ENCODE results near the gene HOXB5.

Gene HOXB5

DNA sequence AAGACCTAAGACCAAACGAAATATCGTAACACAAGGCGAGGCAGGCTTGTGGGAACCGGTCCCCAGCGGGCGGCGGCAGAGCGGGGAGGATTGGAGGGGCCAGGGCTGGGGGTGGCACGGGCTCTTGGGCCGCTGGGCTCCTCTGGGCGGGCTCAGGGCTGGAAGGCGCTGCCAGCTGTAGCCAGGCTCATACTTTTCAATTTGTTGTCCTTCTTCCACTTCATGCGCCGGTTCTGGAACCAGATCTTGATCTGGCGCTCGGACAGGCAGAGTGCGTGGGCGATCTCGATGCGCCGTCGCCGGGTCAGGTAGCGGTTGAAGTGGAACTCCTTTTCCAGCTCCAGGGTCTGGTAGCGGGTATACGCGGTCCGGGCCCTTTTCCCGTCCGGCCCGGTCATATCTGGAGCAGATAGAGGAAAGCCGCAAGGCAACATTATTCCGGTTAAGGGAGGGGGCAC, 1.5 kb downstream of the HOXB5 start:
- no peak overlapping the region for H3K4me3 ChIP-seq (ENCODE audit: low read depth, low read length, poor library complexity, severe bottlenecking)
- H3K4me1 ChIP-seq (ENCODE audit: insufficient read depth, low read length, severe bottlenecking) = no peaks in the 10 kb centered on the region
- H3F3A ChIP-seq (ENCODE audit: insufficient read depth, low read length) = no peaks in the 10 kb centered on the region

GRCh38 chr17:48591255-48592056, 2.1 kb downstream of the HOXB5 start:
- H3K79me2 ChIP-seq (ENCODE audit: insufficient read depth, low read length) = no peaks in the 10 kb centered on the region

More for the DNA sequence above, 1.5 kb downstream of the HOXB5 start:
- Histone ChIP-seq H3K27ac (ENCODE audit: low read depth, low read length, poor library complexity, severe bottlenecking) (no peak overlapping the region), H3K9me2 (ENCODE audit: low read depth, low read length) (no peaks in the 10 kb centered on the region), H3K36me3 (ENCODE audit: insufficient read depth, low read length) (no peaks in the 10 kb centered on the region), H3K4me2 (ENCODE audit: low read length) (no peak overlapping the region), H3K27me3 (ENCODE audit: insufficient read depth, low read length) (no peaks in the 10 kb centered on the region), H2AFZ (ENCODE audit: low read length) (no peak overlapping the region), H4K20me1 (ENCODE audit: insufficient read depth, low read length) (no peaks in the 10 kb centered on the region), H3K9ac (ENCODE audit: low read length) (no peak overlapping the region), H3K79me2 (ENCODE audit: insufficient read depth, low read length) (no peaks in the 10 kb centered on the region), H3K9me3 (ENCODE audit: low read length) (no peaks in the 10 kb centered on the region)
- TF ChIP-seq CTCF (IDR thresholded peaks at IDR 0.05; ENCODE audit: low read length) (no peak), EZH2 (IDR thresholded peaks at IDR 0.05; ENCODE audit: borderline replicate concordance, low read length) (no peak)

GRCh38 chr17:48590607-48591161, 2.9 kb downstream of the HOXB5 start:
- Histone ChIP-seq H3K4me2 (ENCODE audit: low read length) (no peak overlapping the region), H3K9ac (ENCODE audit: low read length) (no peak overlapping the region), H3K79me2 (ENCODE audit: insufficient read depth, low read length) (no peaks in the 10 kb centered on the region), H3K4me1 (ENCODE audit: insufficient read depth, low read length, severe bottlenecking) (peaks cover 4% of the 10 kb centered on the region), H3K9me2 (ENCODE audit: low read depth, low read length) (no peaks in the 10 kb centered on the region), H3K9me3 (ENCODE audit: low read length) (no peaks in the 10 kb centered on the region), H3K27me3 (ENCODE audit: insufficient read depth, low read length) (no peaks in the 10 kb centered on the region), H4K20me1 (ENCODE audit: insufficient read depth, low read length) (no peaks in the 10 kb centered on the region), H3K4me3 (ENCODE audit: low read depth, low read length, poor library complexity, severe bottlenecking) (no peak overlapping the region), H3F3A (ENCODE audit: insufficient read depth, low read length) (no peaks in the 10 kb centered on the region), H3K36me3 (ENCODE audit: insufficient read depth, low read length) (no peaks in the 10 kb centered on the region), H2AFZ (ENCODE audit: low read length) (no peak overlapping the region), H3K27ac (ENCODE audit: low read depth, low read length, poor library complexity, severe bottlenecking) (no peak overlapping the region)
- TF ChIP-seq CTCF (IDR thresholded peaks at IDR 0.05; ENCODE audit: low read length) (no peak), EZH2 (IDR thresholded peaks at IDR 0.05; ENCODE audit: borderline replicate concordance, low read length) (no peak)

More at GRCh38 chr17:48591255-48592056, 2.1 kb downstream of the HOXB5 start:
- Histone ChIP-seq H3K36me3 (ENCODE audit: insufficient read depth, low read length) (no peaks in the 10 kb centered on the region), H3K4me3 (ENCODE audit: low read depth, low read length, poor library complexity, severe bottlenecking) (no peak overlapping the region), H3K4me2 (ENCODE audit: low read length) (no peak overlapping the region), H3F3A (ENCODE audit: insufficient read depth, low read length) (no peaks in the 10 kb centered on the region), H4K20me1 (ENCODE audit: insufficient read depth, low read length) (no peaks in the 10 kb centered on the region), H2AFZ (ENCODE audit: low read length) (no peak overlapping the region), H3K4me1 (ENCODE audit: insufficient read depth, low read length, severe bottlenecking) (no peaks in the 10 kb centered on the region), H3K27ac (ENCODE audit: low read depth, low read length, poor library complexity, severe bottlenecking) (no peak overlapping the region), H3K9me2 (ENCODE audit: low read depth, low read length) (no peaks in the 10 kb centered on the region), H3K9ac (ENCODE audit: low read length) (no peak overlapping the region), H3K27me3 (ENCODE audit: insufficient read depth, low read length) (no peaks in the 10 kb centered on the region), H3K9me3 (ENCODE audit: low read length) (no peaks in the 10 kb centered on the region)
- TF ChIP-seq EZH2 (IDR thresholded peaks at IDR 0.05; ENCODE audit: borderline replicate concordance, low read length) (no peak), CTCF (IDR thresholded peaks at IDR 0.05; ENCODE audit: low read length) (no peak)
